IMR-90 (cell line): ENCODE data around the gene MED22. TPM values are rescaled to one million over a fixed set of nuclear protein-coding genes. Genes with fewer than 3 reads are reported as not detected.
"Not testable (repeated sequence)": the region's sequence is repeated elsewhere in the genome, so short reads cannot be mapped to it uniquely, and the experiment has no call there.

Source experiments
- ATAC-seq: fragments of 200-7000 bp; cut with Tn5 transposase; 2 replicates; pipeline ENCODE4 v1.9.1; 2020; ENCODE audit warnings: low read depth, mild to moderate bottlenecking, moderate library complexity
- BruUV-seq: library from RNA; stranded (reverse); fragments of 400-500 nt; replicated peaks from 2 replicates; lab custom pipeline; 2021; lab: Mats Ljungman, UMichigan
- CTCF ChIA-PET: fragments of 300-600 bp; formaldehyde crosslinking; extraction: SDS; loops from one replicate; lab custom pipeline; 2021; ENCODE audit warnings: antibody characterized with exemption; lab: Yijun Ruan, JAX
- POLR2A ChIA-PET: fragments of 300-600 bp; sonication (Branson Sonifier 250); formaldehyde crosslinking; loops from one replicate; lab custom pipeline; 2022; ENCODE audit warnings: antibody characterized with exemption; ENCODE audit not compliant: unreplicated experiment; lab: Charles Lee
- DNase-seq: peaks from one replicate; pipeline ENCODE4 v3.0.0; 2013
- H2AFZ ChIP-seq: replicated peaks from 2 replicates; pipeline ENCODE3; 2013; ENCODE audit warnings: low read length, mild to moderate bottlenecking; ENCODE audit not compliant: poor library complexity
- H2AK5ac ChIP-seq: 2 replicates; pipeline ENCODE4 v1.6.1; 2013; ENCODE audit warnings: low read depth, low read length, inconsistent platforms
- H2AK9ac ChIP-seq: replicated peaks from 2 replicates; pipeline ENCODE3; 2013; ENCODE audit warnings: mild to moderate bottlenecking, low read depth, low read length, moderate library complexity; ENCODE audit not compliant: poor library complexity
- H2BK120ac ChIP-seq: 2 replicates; pipeline ENCODE4 v1.6.1; 2013; ENCODE audit warnings: low read depth, low read length, inconsistent platforms
- H2BK15ac ChIP-seq: 3 replicates; pipeline ENCODE4 v1.6.1; 2013; ENCODE audit warnings: low read depth, low read length, inconsistent platforms
- H2BK20ac ChIP-seq: 2 replicates; pipeline ENCODE4 v1.6.1; 2013; ENCODE audit warnings: low read depth, mild to moderate bottlenecking, inconsistent platforms, low read length, moderate library complexity
- H2BK5ac ChIP-seq: 2 replicates; pipeline ENCODE4 v1.6.1; 2013; ENCODE audit warnings: mild to moderate bottlenecking, low read depth, low read length, inconsistent platforms; ENCODE audit not compliant: poor library complexity, severe bottlenecking
- H3K14ac ChIP-seq: replicated peaks from 2 replicates; pipeline ENCODE4 v1.6.1; 2013; ENCODE audit warnings: low read depth, low read length, inconsistent platforms
- H3K18ac ChIP-seq: 2 replicates; pipeline ENCODE4 v1.6.1; 2013; ENCODE audit warnings: low read depth, low read length, control low read depth
- H3K23ac ChIP-seq: 2 replicates; pipeline ENCODE4 v1.6.1; 2013; ENCODE audit warnings: low read depth, low read length, inconsistent platforms
- H3K27ac ChIP-seq: 2 replicates; pipeline ENCODE4 v1.5.1; 2013; ENCODE audit warnings: mild to moderate bottlenecking, control low read depth, low read length; ENCODE audit not compliant: insufficient read depth
- H3K27me3 ChIP-seq: 2 replicates; pipeline ENCODE4 v1.6.1; 2013; ENCODE audit warnings: low read length; ENCODE audit not compliant: control insufficient read depth, insufficient read depth
- H3K36me3 ChIP-seq: 2 replicates; pipeline ENCODE4 v1.6.1; 2013; ENCODE audit warnings: low read length, mixed read lengths; ENCODE audit not compliant: control insufficient read depth, insufficient read depth
- H3K4ac ChIP-seq: 2 replicates; pipeline ENCODE4 v1.6.1; 2013; ENCODE audit warnings: low read depth, low read length, inconsistent platforms
- H3K4me1 ChIP-seq: 2 replicates; pipeline ENCODE4 v1.6.1; 2013; ENCODE audit warnings: low read length, mixed read lengths; ENCODE audit not compliant: control insufficient read depth, insufficient read depth
- H3K4me2 ChIP-seq: 2 replicates; pipeline ENCODE4 v1.6.1; 2013; ENCODE audit warnings: low read depth, mild to moderate bottlenecking, control low read depth, low read length, moderate library complexity
- H3K4me3 ChIP-seq: 2 replicates; pipeline ENCODE4 v1.5.1; 2013; ENCODE audit warnings: low read depth, mild to moderate bottlenecking, control low read depth, low read length, moderate library complexity; ENCODE audit not compliant: insufficient read depth
- H3K56ac ChIP-seq: 2 replicates; pipeline ENCODE4 v1.6.1; 2013; ENCODE audit warnings: low read length, inconsistent platforms; ENCODE audit not compliant: insufficient read depth; ENCODE audit errors: extremely low read depth
- H3K79me1 ChIP-seq, 2 experiments: 2 replicates each; pipeline ENCODE4 v1.6.1; 2013; ENCODE audit warnings: low read length in 2 of 2, inconsistent platforms in 1 of 2, low read depth in 1 of 2
- H3K9ac ChIP-seq: 2 replicates; pipeline ENCODE4 v1.6.1; 2013; ENCODE audit warnings: low read depth, low read length, control low read depth
- H3K9me1 ChIP-seq: 2 replicates; pipeline ENCODE4 v1.6.1; 2013; ENCODE audit warnings: low read length, inconsistent platforms; ENCODE audit not compliant: insufficient read depth
- H3K9me3 ChIP-seq: 2 replicates; pipeline ENCODE4 v1.6.1; 2013; ENCODE audit warnings: low read length; ENCODE audit not compliant: control insufficient read depth, insufficient read depth
- H4K20me1 ChIP-seq: 2 replicates; pipeline ENCODE4 v1.6.1; 2013; ENCODE audit warnings: low read length, inconsistent platforms; ENCODE audit not compliant: insufficient read depth
- H4K5ac ChIP-seq: 2 replicates; pipeline ENCODE4 v1.6.1; 2013; ENCODE audit warnings: mild to moderate bottlenecking, low read depth, low read length, control low read depth
- H4K8ac ChIP-seq, 2 experiments: 2 replicates each; pipeline ENCODE4 v1.6.1; 2013; ENCODE audit warnings: low read depth in 2 of 2, low read length in 2 of 2, control low read depth in 1 of 2, inconsistent platforms in 1 of 2
- H4K91ac ChIP-seq: 2 replicates; pipeline ENCODE4 v1.6.1; 2013; ENCODE audit warnings: low read depth, low read length, inconsistent platforms; ENCODE audit not compliant: insufficient read depth
- WGBS, 2 experiments: methylation state at CpG; one replicate each; pipeline versions ENCODE4 v1.1.5 to v1.1.7; 2013; ENCODE audit warnings: missing lambda C conversion rate in 2 of 2; ENCODE audit not compliant: insufficient read length in 1 of 2; ENCODE audit errors: extremely low coverage in 2 of 2; 5-methylcytosine and 5-hydroxymethylcytosine counted together
- dilution Hi-C: fragments of 300-500 bp; cut with HindIII; formaldehyde crosslinking; loops from one replicate; pipeline ENCODE4 v1.14.3; 2018; ENCODE audit warnings: low sequenced_read_pairs; ENCODE audit not compliant: unreplicated experiment
- in situ Hi-C: fragments of 300-500 bp; cut with MboI; formaldehyde crosslinking; loops from 3 replicates; pipeline ENCODE4 v1.14.3; 2019; ENCODE audit warnings: low sequenced_read_pairs, inconsistent platforms, mixed read lengths
- intact Hi-C: fragments of 100-400 bp; cut with micrococcal nuclease; formaldehyde crosslinking; loops from 2 replicates; pipeline ENCODE4 v1.10.0; 2022
- polyA plus RNA-seq, 3 experiments: library from polyadenylated mRNA; depleted of rRNA; stranded (reverse); fragments of >200 nt; gene quantifications; 2 replicates each; pipeline ENCODE4 v1.2.3, GENCODE V29; 2012; ENCODE audit warnings: low replicate concordance in 1 of 3
- total RNA-seq: library from RNA; depleted of rRNA; stranded (reverse); fragments of >200 nt; gene quantifications from 2 replicates; pipeline ENCODE4 v1.2.3, GENCODE V29; 2012

MED22 gene
- total and polyA plus RNA-seq, 2 of the 4 experiments (the other 2 are of a cell fraction) = 7.9 to 28.3 TPM

DNA sequence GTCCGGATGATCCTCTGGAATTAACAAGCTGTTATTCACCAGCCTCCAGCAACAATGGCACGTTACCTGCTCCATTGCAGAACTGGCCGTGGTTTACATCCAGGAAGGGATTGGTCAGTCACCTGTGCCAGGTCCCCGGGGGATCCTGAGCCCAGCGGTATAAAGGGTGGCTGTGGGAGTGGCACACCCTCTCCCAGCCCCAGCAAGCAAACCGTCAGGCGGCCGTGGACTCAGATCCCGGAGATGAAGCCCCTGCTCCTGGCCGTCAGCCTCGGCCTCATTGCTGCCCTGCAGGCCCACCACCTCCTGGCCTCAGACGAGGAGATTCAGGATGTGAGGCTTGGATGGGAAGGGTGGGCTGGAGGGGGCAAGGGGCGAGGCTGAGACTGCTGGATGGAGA, 30.4 kb downstream of the MED22 start:
- H3K9me1 ChIP-seq, H2BK20ac ChIP-seq, H2AK5ac ChIP-seq, H3K36me3 ChIP-seq, H3K18ac ChIP-seq, CTCF ChIA-PET, H3K4me2 ChIP-seq, H4K20me1 ChIP-seq, H3K79me1 ChIP-seq, ATAC-seq, in situ Hi-C loops, H2AK9ac ChIP-seq, dilution Hi-C loops, H2BK5ac ChIP-seq, H4K91ac ChIP-seq, H3K9me3 ChIP-seq, H4K5ac ChIP-seq, DNase-seq, H3K23ac ChIP-seq, BruUV-seq, H4K8ac ChIP-seq, H2BK120ac ChIP-seq, H3K27ac ChIP-seq, H2BK15ac ChIP-seq, intact Hi-C loops, H3K4ac ChIP-seq, POLR2A ChIA-PET, H2AFZ ChIP-seq, H3K14ac ChIP-seq, H3K4me3 ChIP-seq, H3K56ac ChIP-seq, H3K9ac ChIP-seq, H3K4me1 ChIP-seq: not testable (repeated sequence)
- WGBS, 2 experiments = no CpG with 5 or more reads among the region's 13 CpGs
- peaks cover 11% of the 10 kb centered on the region for H3K27me3 ChIP-seq
